ENCODE data around the gene NMT2.

NMT2 gene

GRCh38 chr10:15088428-15089261, 79.8 kb downstream of the NMT2 start, which contains the start of gene ACBD7:
Gene ACBD7, minus strand, starts transcription at chr10:15088776. Its CDS starts 48 bp downstream, at chr10:15088728.
- peak; percentile 81 for DNase-seq

- no peak for DNase-seq
Measured at GRCh38 chr10:15084502-15084922, 84.0 kb downstream of the NMT2 start.

GRCh38 chr10:15083674-15084501, 84.6 kb downstream of the NMT2 start:
- DNase-seq: no peak

- DNase-seq: no peak
Measured at GRCh38 chr10:15075421-15075820, 93.1 kb downstream of the NMT2 start.

- DNase-seq: no peak
Measured at GRCh38 chr10:15072358-15072757, 96.1 kb downstream of the NMT2 start.

GRCh38 chr10:15069230-15069629, 99.3 kb downstream of the NMT2 start:
- DNase-seq: no peak

- DNase-seq: no peak
Measured at GRCh38 chr10:15068802-15069201, 99.7 kb downstream of the NMT2 start.

GRCh38 chr10:15067154-15067553, 101.3 kb downstream of the NMT2 start:
- no peak for DNase-seq

GRCh38 chr10:15060638-15061037, 107.9 kb downstream of the NMT2 start:
- DNase-seq: no peak

GRCh38 chr10:15059914-15060313, 108.6 kb downstream of the NMT2 start:
- DNase-seq: no peak

GRCh38 chr10:15058689-15059088, 109.8 kb downstream of the NMT2 start:
- no peak for DNase-seq

Data from hematopoietic multipotent progenitor cell treated with erythropoietin and hydrocortisone succinate and interleukin-3 and kit ligand, for 8 days (in vitro differentiated cells).